Fibroblast of lung (primary cell): ENCODE results near the gene PAFAH2. TPM values are rescaled to one million over a fixed set of nuclear protein-coding genes. Genes with fewer than 3 reads are reported as not detected.

Experiments
- DNase-seq, 2 donors: peaks; one replicate each; pipeline versions ENCODE4 v3.0.0 to v3.0.0-alpha.2; 2010; ENCODE audit warnings: low read depth in 2 of 2
- H2AFZ ChIP-seq: 2 replicates; pipeline ENCODE4 v1.5.1; 2012; ENCODE audit warnings: low read length, control low read depth, inconsistent platforms
- H3K27ac ChIP-seq: 2 replicates; pipeline ENCODE4 v1.5.1; 2011; ENCODE audit warnings: low read length, control low read depth; ENCODE audit not compliant: insufficient read depth
- H3K27me3 ChIP-seq: 2 replicates; pipeline ENCODE4 v1.5.1; 2011; ENCODE audit warnings: mild to moderate bottlenecking, low read length; ENCODE audit not compliant: control insufficient read depth, insufficient read depth
- H3K36me3 ChIP-seq: 2 replicates; pipeline ENCODE4 v1.5.1; 2011; ENCODE audit warnings: low read length; ENCODE audit not compliant: control insufficient read depth, insufficient read depth
- H3K4me1 ChIP-seq: 2 replicates; pipeline ENCODE4 v1.5.1; 2011; ENCODE audit warnings: low read length; ENCODE audit not compliant: control insufficient read depth, insufficient read depth; ENCODE audit errors: extremely low read depth
- H3K4me2 ChIP-seq: 2 replicates; pipeline ENCODE4 v1.5.1; 2011; ENCODE audit warnings: low read length, control low read depth; ENCODE audit not compliant: insufficient read depth; ENCODE audit errors: extremely low read depth
- H3K4me3 ChIP-seq, 4 experiments: fragments of 200-600 bp in 1 of 4; sonication (generic) in 1 of 4; replicated peaks in 1 of 4; 2 replicates each; pipeline ENCODE4 v1.5.1; 2011 to 2016; ENCODE audit warnings: low read length in 4 of 4, low read depth in 3 of 4, mild to moderate bottlenecking in 3 of 4, control low read depth in 2 of 4, inconsistent platforms in 1 of 4, mixed read lengths in 1 of 4; ENCODE audit not compliant: insufficient read depth in 1 of 4; ENCODE audit errors: control extremely low read depth in 1 of 4
- H3K79me2 ChIP-seq: 2 replicates; pipeline ENCODE4 v1.5.1; 2012; ENCODE audit warnings: mild to moderate bottlenecking, low read length, inconsistent platforms; ENCODE audit not compliant: control insufficient read depth, insufficient read depth
- H3K9ac ChIP-seq: 2 replicates; pipeline ENCODE4 v1.5.1; 2011; ENCODE audit warnings: mild to moderate bottlenecking, low read length, control low read depth; ENCODE audit not compliant: insufficient read depth
- H3K9me3 ChIP-seq: 2 replicates; pipeline ENCODE4 v1.5.1; 2012; ENCODE audit warnings: low read depth, low read length; ENCODE audit not compliant: control insufficient read depth, insufficient read depth
- H4K20me1 ChIP-seq: 2 replicates; pipeline ENCODE4 v1.5.1; 2011; ENCODE audit warnings: low read length; ENCODE audit not compliant: control insufficient read depth, insufficient read depth; ENCODE audit errors: extremely low read depth
- CTCF ChIP-seq, 2 donors: IDR thresholded peaks in 1 of 2; conservative IDR thresholded peaks in 1 of 2; 1 replicate in 1 of 2; 2 replicates in 1 of 2; pipeline ENCODE4 v1.5.1; 2011 to 2012; ENCODE audit warnings: low read length in 2 of 2, control low read depth in 1 of 2, inconsistent platforms in 1 of 2, low read depth in 1 of 2, mild to moderate bottlenecking in 1 of 2
- EZH2 ChIP-seq: IDR thresholded peaks from 2 replicates; pipeline ENCODE4 v1.5.1; 2012; ENCODE audit warnings: low read length, control low read depth, mild to moderate bottlenecking; ENCODE audit errors: missing control alignments
- polyA plus RNA-seq, 2 donors: library from polyadenylated mRNA; depleted of rRNA in 1 of 2; stranded (reverse) in 1 of 2; unstranded in 1 of 2; fragments of >200 nt; gene quantifications; 2 replicates each; pipeline ENCODE4 v1.2.1, GENCODE V29; 2011 to 2012; ENCODE audit warnings: missing spikeins in 1 of 2
- total RNA-seq: library from RNA; depleted of rRNA; stranded (reverse); fragments of >200 nt; gene quantifications from 2 replicates; pipeline ENCODE4 v1.2.1, GENCODE V29; 2014

Gene PAFAH2
- total and polyA plus RNA-seq, 2 donors (not counting 1 experiment from before 2014, with no cell fraction given): 8.3 to 11.7 TPM

GRCh38 chr1:26037904-26038303 lies 40.0 kb upstream of the PAFAH2 start:
- no peaks in the 10 kb centered on the region for H3K36me3 ChIP-seq
- H3K27me3 ChIP-seq: peaks cover 16% of the 10 kb centered on the region
- H3K9me3 ChIP-seq: no peaks in the 10 kb centered on the region
- H2AFZ ChIP-seq: no peak overlapping the region
- no peak for DNase-seq
- H3K9ac ChIP-seq: no peak overlapping the region
- H3K4me1 ChIP-seq: peaks cover 10% of the 10 kb centered on the region
- H3K27ac ChIP-seq: no peak overlapping the region
- H3K4me3 ChIP-seq: no peak overlapping the region
- H4K20me1 ChIP-seq: no peaks in the 10 kb centered on the region
- H3K79me2 ChIP-seq: no peaks in the 10 kb centered on the region
- no peak for TF ChIP-seq EZH2
- no peak for TF ChIP-seq CTCF (conservative IDR thresholded peaks at IDR 0.05 in 1 of 2, IDR thresholded peaks at IDR 0.05 in 1 of 2; ENCODE audit: low read depth in 1 of 2, low read length in 2 of 2)
- H3K4me2 ChIP-seq: no peak overlapping the region

GRCh38 chr1:26036756-26037281 lies 39.0 kb upstream of the PAFAH2 start:
- Histone ChIP-seq H3K4me2 (no peak overlapping the region), H3K9ac (no peak overlapping the region), H3K36me3 (no peaks in the 10 kb centered on the region), H3K4me1 (peaks cover 10% of the 10 kb centered on the region), H3K4me3 (no peak overlapping the region), H3K9me3 (no peaks in the 10 kb centered on the region), H4K20me1 (no peaks in the 10 kb centered on the region), H3K79me2 (no peaks in the 10 kb centered on the region), H3K27me3 (peaks cover 10% of the 10 kb centered on the region), H2AFZ (no peak overlapping the region), H3K27ac (no peak overlapping the region)
- no peak for DNase-seq
- TF ChIP-seq EZH2 (no peak), CTCF (conservative IDR thresholded peaks at IDR 0.05 in 1 of 2, IDR thresholded peaks at IDR 0.05 in 1 of 2; ENCODE audit: low read depth in 1 of 2, low read length in 2 of 2) (no peak)

- Histone ChIP-seq H3K79me2 (no peaks in the 10 kb centered on the region), H3K9me3 (no peaks in the 10 kb centered on the region), H4K20me1 (no peaks in the 10 kb centered on the region), H3K9ac (peak overlapping the region; percentile 51), H3K36me3 (no peaks in the 10 kb centered on the region), H3K27me3 (peaks cover 10% of the 10 kb centered on the region), H3K4me1 (peaks cover 10% of the 10 kb centered on the region), H3K27ac (no peak overlapping the region), H2AFZ (peak overlapping the region; percentile 99), H3K4me3 (peak overlapping the region; percentile 73 to 91 (median 82)), H3K4me2 (peak overlapping the region; percentile 92)
- TF ChIP-seq EZH2 (no peak), CTCF (conservative IDR thresholded peaks at IDR 0.05 in 1 of 2, IDR thresholded peaks at IDR 0.05 in 1 of 2; ENCODE audit: low read depth in 1 of 2, low read length in 2 of 2) (peak; percentile 92)
- DNase-seq: peak; percentile 43 to 65
Measured at GRCh38 chr1:26035959-26036755, 38.3 kb upstream of the PAFAH2 start.
